ENCODE results near the gene CLTCL1.

DNA sequence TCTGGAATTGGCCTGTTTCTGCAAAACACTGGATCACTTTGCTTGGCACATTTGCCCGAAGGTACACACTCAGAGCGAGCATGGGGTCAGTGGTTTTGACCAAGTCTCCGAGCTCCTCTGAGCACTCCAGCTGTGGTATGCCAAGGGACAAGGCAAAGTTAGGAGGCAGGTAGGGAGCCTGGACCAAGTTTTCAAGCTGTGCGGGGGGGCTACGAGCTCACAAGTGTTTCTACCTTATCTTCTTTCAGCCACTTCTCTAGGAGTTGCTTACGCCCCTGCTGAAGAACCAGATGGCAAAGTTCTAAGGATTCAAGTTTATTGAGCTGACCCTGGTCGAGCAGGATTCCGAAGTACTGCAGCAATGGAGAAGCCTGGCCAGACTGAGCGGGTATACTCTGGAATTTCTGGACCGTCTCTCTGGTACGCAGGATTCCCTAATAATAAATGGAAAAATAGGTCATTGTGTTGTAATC is 58.3 kb downstream of the CLTCL1 start:
- TF ChIP-seq, protein P1, sequence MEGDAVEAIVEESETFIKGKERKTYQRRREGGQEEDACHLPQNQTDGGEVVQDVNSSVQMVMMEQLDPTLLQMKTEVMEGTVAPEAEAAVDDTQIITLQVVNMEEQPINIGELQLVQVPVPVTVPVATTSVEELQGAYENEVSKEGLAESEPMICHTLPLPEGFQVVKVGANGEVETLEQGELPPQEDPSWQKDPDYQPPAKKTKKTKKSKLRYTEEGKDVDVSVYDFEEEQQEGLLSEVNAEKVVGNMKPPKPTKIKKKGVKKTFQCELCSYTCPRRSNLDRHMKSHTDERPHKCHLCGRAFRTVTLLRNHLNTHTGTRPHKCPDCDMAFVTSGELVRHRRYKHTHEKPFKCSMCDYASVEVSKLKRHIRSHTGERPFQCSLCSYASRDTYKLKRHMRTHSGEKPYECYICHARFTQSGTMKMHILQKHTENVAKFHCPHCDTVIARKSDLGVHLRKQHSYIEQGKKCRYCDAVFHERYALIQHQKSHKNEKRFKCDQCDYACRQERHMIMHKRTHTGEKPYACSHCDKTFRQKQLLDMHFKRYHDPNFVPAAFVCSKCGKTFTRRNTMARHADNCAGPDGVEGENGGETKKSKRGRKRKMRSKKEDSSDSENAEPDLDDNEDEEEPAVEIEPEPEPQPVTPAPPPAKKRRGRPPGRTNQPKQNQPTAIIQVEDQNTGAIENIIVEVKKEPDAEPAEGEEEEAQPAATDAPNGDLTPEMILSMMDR (IDR thresholded peaks at IDR 0.05): no peak
- no peak for TF ChIP-seq POLR2A (IDR thresholded peaks at IDR 0.05)

Data from testis (tissue), 2 donors.